ENCODE results near the gene STRIP2. TPM values are rescaled to one million over a fixed set of nuclear protein-coding genes. Genes with fewer than 3 reads are reported as not detected.

STRIP2 gene
- 10 to 100 TPM; 51.7 to 78.4 TPM for total RNA-seq

DNA sequence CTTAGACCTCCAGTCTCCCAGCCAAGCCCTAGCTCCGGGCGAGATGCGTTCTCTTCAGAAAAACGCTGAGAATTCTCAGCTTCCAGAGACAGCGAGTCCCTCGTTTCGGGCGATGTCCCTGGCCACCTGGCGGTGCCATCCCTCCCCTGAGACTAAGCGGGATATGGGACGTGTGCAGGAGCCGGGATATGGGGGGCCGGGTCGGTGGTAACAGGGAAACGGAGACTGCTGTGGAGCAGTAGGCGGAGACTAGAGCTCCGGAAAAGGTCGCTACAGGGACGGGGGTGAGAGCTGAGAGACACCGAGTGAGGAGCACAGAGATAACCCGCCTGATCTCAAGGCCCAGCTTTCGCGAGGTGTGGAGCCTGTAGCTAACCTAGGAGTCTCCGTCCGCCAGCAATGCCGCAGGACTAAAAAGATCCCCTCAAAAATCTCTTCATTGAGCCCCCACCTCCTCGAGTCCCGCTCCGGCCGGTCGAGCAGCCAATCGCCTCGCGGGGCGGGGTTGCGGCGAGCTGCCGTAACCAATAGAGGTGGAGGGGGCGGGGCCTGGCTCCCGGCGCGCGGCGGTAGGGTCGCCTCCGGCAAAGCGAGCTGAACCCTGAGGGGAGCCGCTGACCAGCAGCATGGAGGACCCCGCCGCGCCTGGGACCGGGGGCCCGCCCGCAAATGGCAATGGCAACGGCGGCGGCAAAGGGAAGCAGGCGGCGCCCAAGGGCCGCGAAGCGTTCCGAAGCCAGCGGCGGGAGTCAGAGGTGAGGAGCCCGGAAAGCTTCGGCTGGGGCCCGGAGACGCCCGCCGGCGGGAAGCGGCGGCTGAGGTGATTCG, at the start of gene STRIP2:
Gene STRIP2, plus strand, starts transcription at position 586 of the 828 bp plus-strand sequence. Its CDS starts 41 bp downstream, at position 627.
- peaks cover 23% of the 10 kb centered on the region for H3K4me1 Mint-ChIP-seq
- peak within 1 kb of the TSS; percentile 88 for H3K4me3 Mint-ChIP-seq
- H3K36me3 Mint-ChIP-seq (ENCODE audit: low read depth): peaks cover 38% of the 10 kb centered on the region
- ATAC-seq (replicated peaks): peak; percentile 79
- peaks cover 13% of the 10 kb centered on the region for H3K27me3 Mint-ChIP-seq
- peak within 1 kb of the TSS; percentile 85 for H3K27ac Mint-ChIP-seq
- H3K9me3 Mint-ChIP-seq: no peaks in the 10 kb centered on the region

DNA sequence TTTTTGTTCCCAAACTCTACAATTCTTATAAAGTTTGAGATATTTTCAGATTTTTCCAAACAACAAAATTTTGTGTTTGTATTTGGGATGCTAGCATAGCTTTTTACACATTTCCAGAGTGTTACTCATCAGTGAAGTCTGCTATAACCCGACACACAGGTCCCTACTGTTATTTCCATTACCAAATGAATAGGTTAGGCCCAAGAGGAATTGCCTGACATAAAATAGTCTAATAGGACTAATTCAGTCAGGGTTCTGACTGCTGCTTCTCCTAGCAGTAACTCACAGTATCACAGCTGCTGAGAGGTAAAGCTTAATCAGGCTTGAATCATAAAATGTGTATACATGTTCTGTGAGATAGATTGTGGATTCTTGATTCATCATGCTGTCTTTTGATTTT, 49.1 kb upstream of the STRIP2 start:
- Mint-ChIP-seq H3K36me3 (ENCODE audit: low read depth) (peaks cover 28% of the 10 kb centered on the region), H3K4me1 (peaks cover 12% of the 10 kb centered on the region), H3K9me3 (no peaks in the 10 kb centered on the region), H3K27ac (no peak overlapping the region), H3K4me3 (no peak overlapping the region), H3K27me3 (no peaks in the 10 kb centered on the region)
- ATAC-seq (replicated peaks): no peak

GRCh38 chr7:129385598-129385997, 48.6 kb upstream of the STRIP2 start:
- H3K9me3 Mint-ChIP-seq: no peaks in the 10 kb centered on the region
- H3K4me3 Mint-ChIP-seq: no peak overlapping the region
- H3K36me3 Mint-ChIP-seq (ENCODE audit: low read depth): peaks cover 28% of the 10 kb centered on the region
- H3K27me3 Mint-ChIP-seq: no peaks in the 10 kb centered on the region
- H3K27ac Mint-ChIP-seq: no peak overlapping the region
- no peak for ATAC-seq (replicated peaks)
- peaks cover 12% of the 10 kb centered on the region for H3K4me1 Mint-ChIP-seq

- ATAC-seq (replicated peaks): peak; percentile 54
- no peak overlapping the region for H3K4me3 Mint-ChIP-seq
- H3K27ac Mint-ChIP-seq: no peak overlapping the region
- H3K9me3 Mint-ChIP-seq: no peaks in the 10 kb centered on the region
- no peaks in the 10 kb centered on the region for H3K27me3 Mint-ChIP-seq
- peaks cover 32% of the 10 kb centered on the region for H3K36me3 Mint-ChIP-seq (ENCODE audit: low read depth)
- peaks cover 12% of the 10 kb centered on the region for H3K4me1 Mint-ChIP-seq
Observed at GRCh38 chr7:129386506-129386905, 47.7 kb upstream of the STRIP2 start.

GRCh38 chr7:129387537-129387936, 46.7 kb upstream of the STRIP2 start:
- Mint-ChIP-seq H3K27ac (no peak overlapping the region), H3K27me3 (no peaks in the 10 kb centered on the region)
- ATAC-seq (replicated peaks): no peak

DNA sequence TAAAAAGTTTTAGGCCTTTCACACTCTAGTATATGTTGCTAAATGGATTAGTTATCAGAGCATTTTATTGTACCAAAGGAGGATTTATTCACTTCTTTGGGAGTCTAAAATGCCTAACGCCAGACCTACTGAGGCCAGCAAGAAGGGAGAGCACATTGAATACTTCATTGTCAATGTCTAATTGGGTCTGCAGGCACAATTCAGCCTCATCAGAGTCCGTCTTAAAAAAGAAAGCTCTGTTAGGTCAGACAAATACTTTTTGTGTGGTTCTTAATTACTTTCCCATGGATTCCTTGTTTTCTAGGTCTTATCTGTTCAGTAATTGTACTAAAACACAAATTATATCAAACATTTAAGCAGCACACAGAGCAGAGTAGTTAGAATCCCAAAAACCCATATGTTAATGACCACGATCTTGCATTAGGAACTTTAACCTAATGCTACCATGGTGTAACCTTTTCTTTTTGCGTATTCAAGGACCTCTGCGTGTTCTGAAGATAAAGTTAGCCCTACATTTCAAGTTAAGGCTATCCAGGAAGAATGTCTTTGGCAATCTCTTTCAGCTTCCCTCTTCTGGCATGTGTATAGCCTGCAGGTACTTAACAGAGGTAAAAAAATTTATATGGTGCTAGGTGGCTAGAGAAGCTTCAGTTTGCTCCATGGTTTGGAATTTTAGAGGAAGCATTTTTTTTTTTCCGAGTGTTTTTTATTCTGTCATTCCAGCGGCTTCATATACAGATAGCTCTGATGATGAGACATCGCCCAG, 45.7 kb upstream of the STRIP2 start:
- Mint-ChIP-seq H3K4me3 (no peak overlapping the region), H3K4me1 (peaks cover 3% of the 10 kb centered on the region), H3K9me3 (no peaks in the 10 kb centered on the region), H3K27me3 (no peaks in the 10 kb centered on the region), H3K36me3 (ENCODE audit: low read depth) (peaks cover 28% of the 10 kb centered on the region), H3K27ac (no peak overlapping the region)
- ATAC-seq (replicated peaks): no peak

More at GRCh38 chr7:129387537-129387936, 46.7 kb upstream of the STRIP2 start:
- no peaks in the 10 kb centered on the region for H3K9me3 Mint-ChIP-seq
- H3K36me3 Mint-ChIP-seq (ENCODE audit: low read depth): peaks cover 32% of the 10 kb centered on the region
- peaks cover 7% of the 10 kb centered on the region for H3K4me1 Mint-ChIP-seq
- no peak overlapping the region for H3K4me3 Mint-ChIP-seq

DNA sequence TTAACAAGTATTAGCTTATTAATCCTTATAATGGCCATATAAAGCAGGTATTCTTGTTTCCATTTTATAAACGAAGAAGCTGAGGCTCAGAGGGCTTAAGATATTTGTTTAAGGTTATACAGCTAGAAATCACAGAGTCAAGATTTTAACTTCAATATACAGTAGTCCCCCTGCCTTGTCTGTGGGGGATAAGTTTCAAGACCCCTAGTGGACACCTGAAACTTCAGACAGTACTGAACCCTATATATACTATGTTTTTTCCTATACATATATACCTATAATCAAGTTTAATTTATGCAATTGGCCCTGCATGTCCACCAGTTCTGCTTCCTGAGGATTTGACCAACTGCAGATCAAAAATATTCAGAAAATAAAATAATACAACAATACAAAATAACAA, 44.4 kb upstream of the STRIP2 start:
- no peak overlapping the region for H3K27ac Mint-ChIP-seq
- peaks cover 24% of the 10 kb centered on the region for H3K36me3 Mint-ChIP-seq (ENCODE audit: low read depth)
- H3K4me1 Mint-ChIP-seq: no peaks in the 10 kb centered on the region
- no peak overlapping the region for H3K4me3 Mint-ChIP-seq
- no peaks in the 10 kb centered on the region for H3K9me3 Mint-ChIP-seq
- no peaks in the 10 kb centered on the region for H3K27me3 Mint-ChIP-seq
- no peak for ATAC-seq (replicated peaks)

DNA sequence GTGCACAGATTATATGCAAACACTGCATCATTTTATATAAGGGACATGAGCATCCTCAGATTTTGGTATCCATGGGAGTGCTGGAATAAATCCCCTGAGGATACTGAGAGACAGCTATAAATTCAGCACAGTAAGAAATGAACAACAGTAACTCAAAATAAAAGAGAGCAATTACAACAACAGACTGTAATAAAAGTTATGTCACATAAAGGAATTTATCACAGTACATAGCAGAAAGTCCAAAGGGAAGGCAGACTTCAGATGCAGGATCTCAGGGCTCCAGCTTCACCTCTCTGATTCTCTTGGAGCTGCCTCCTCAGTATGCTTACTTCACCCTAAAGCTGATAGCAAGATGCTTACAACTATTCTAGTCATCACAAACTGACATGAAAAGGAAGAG, 43.9 kb upstream of the STRIP2 start:
- Mint-ChIP-seq H3K27ac (no peak overlapping the region), H3K9me3 (no peaks in the 10 kb centered on the region), H3K4me3 (no peak overlapping the region), H3K36me3 (ENCODE audit: low read depth) (peaks cover 24% of the 10 kb centered on the region), H3K27me3 (no peaks in the 10 kb centered on the region), H3K4me1 (no peaks in the 10 kb centered on the region)
- no peak for ATAC-seq (replicated peaks)

- ATAC-seq (replicated peaks): no peak
- H3K27me3 Mint-ChIP-seq: no peaks in the 10 kb centered on the region
- peaks cover 25% of the 10 kb centered on the region for H3K36me3 Mint-ChIP-seq (ENCODE audit: low read depth)
- no peaks in the 10 kb centered on the region for H3K4me1 Mint-ChIP-seq
- H3K9me3 Mint-ChIP-seq: no peaks in the 10 kb centered on the region
- H3K27ac Mint-ChIP-seq: no peak overlapping the region
- H3K4me3 Mint-ChIP-seq: no peak overlapping the region
Observed at GRCh38 chr7:129391546-129392171, 42.6 kb upstream of the STRIP2 start.

DNA sequence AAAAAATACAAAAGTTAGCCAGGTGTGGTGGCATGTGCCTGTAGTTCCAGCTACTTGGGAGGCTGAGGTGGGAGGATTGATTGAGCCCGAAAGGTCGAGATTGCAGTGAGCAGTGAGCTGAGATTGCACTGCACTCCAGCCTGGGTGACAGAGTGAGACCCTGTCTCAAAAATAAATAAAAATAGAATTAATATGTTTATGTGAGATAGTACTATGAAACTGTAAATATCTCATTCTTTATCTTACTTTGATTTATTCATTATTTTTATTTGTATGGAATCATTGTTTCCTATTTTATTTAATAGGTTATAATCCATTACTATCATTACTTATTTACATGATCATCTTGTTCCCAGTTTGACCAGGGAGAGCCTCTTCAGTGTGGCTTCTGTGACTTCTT, 41.0 kb upstream of the STRIP2 start:
- Mint-ChIP-seq H3K4me1 (no peaks in the 10 kb centered on the region), H3K4me3 (no peak overlapping the region), H3K27ac (no peak overlapping the region), H3K36me3 (ENCODE audit: low read depth) (peaks cover 28% of the 10 kb centered on the region), H3K27me3 (no peaks in the 10 kb centered on the region), H3K9me3 (no peaks in the 10 kb centered on the region)
- ATAC-seq (replicated peaks): no peak

DNA sequence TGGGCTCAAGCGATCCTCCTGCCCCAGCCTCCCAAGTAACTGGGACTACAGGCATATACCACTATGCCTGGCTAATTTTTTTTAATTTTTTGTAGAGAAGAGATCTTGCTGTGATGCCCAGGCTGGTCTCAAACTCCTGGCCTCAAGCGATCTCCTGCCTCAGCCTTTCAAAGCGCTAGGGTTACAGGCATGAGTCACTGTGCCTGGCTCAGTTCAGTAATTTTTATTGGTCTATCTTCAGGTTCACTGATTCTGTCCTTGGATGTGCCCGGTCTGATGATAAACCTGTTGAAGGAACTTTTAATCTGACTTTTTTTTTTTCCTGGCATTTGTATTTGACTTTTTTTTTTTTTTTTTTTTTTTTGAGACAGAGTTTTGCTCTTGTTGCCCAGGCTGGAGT, 40.1 kb upstream of the STRIP2 start:
- Mint-ChIP-seq H3K4me1 (no peaks in the 10 kb centered on the region), H3K27me3 (no peaks in the 10 kb centered on the region), H3K36me3 (ENCODE audit: low read depth) (peaks cover 24% of the 10 kb centered on the region)

GRCh38 chr7:129394982-129395914, 39.0 kb upstream of the STRIP2 start:
- Mint-ChIP-seq H3K4me3 (no peak overlapping the region), H3K27me3 (no peaks in the 10 kb centered on the region), H3K36me3 (ENCODE audit: low read depth) (peaks cover 26% of the 10 kb centered on the region), H3K27ac (no peak overlapping the region), H3K4me1 (no peaks in the 10 kb centered on the region), H3K9me3 (no peaks in the 10 kb centered on the region)
- no peak for ATAC-seq (replicated peaks)

More for the DNA sequence above, 40.1 kb upstream of the STRIP2 start:
- Mint-ChIP-seq H3K4me3 (no peak overlapping the region), H3K27ac (no peak overlapping the region), H3K9me3 (no peaks in the 10 kb centered on the region)
- no peak for ATAC-seq (replicated peaks)

DNA sequence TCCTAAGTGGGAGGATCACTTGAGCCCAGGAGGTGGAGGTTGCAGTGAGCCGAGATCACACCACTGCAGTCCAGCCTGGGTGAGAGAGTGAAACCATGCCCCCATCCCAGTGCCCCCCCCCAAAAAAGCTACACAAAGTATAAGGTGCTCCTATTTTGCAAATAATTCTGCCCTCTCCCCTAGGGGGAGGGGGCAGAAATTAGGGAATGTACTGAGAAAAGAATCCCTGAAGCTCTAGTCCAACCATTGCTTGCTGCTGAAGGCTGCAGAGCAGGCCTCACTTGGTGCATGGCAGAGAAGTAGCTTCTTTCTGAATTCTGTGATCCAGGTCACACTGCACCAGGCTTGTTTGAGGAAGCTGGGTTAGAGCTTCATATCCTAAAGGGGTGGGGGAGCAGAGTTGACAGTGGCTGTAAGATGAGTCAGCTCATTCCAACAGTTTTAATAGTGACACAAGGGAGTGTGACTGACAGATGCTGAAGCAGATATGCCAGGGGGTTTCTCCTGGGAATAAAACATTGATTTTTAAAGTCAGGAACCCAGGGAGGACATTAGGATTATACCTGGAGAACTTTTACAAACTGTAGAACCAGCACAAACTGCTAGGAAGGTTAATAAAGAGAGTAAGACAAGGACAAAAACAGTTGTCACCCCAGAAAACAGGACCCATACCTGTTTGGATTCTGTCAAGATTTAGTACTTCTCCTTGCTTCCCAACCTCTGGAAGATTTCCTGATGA, 32.8 kb upstream of the STRIP2 start:
- no peak for ATAC-seq (replicated peaks)
- H3K27ac Mint-ChIP-seq: peak overlapping the region; percentile 0
- H3K27me3 Mint-ChIP-seq: no peaks in the 10 kb centered on the region
- H3K9me3 Mint-ChIP-seq: no peaks in the 10 kb centered on the region
- no peak overlapping the region for H3K4me3 Mint-ChIP-seq
- H3K4me1 Mint-ChIP-seq: peaks cover 7% of the 10 kb centered on the region
- peaks cover 56% of the 10 kb centered on the region for H3K36me3 Mint-ChIP-seq (ENCODE audit: low read depth)

All from activated T-helper 17 cell treated with anti-CD3 and anti-CD28 coated beads, Interleukin-2, amount 50 U/mL, for 72 hours (primary cell).